Ramos (cell line): ENCODE measurements around the gene RGMB.

ENCODE experiments used
- in situ Hi-C: fragments of 300-500 bp; cut with MboI; formaldehyde crosslinking; loops from one replicate; pipeline ENCODE4 v1.14.3; 2022; ENCODE audit warnings: low sequenced_read_pairs; ENCODE audit not compliant: unreplicated experiment

Gene RGMB

GRCh38 chr5:98767581-98767980 is 5.9 kb upstream of the RGMB start:
- in situ Hi-C loops: no loop called here

- in situ Hi-C loops: no loop called here
These were observed 5.1 kb upstream of the RGMB start for GRCh38 chr5:98768160-98768959.

- in situ Hi-C loops: no loop called here
These were observed 4.6 kb upstream of the RGMB start for GRCh38 chr5:98768960-98769209.

GRCh38 chr5:98769210-98769958 is 4.1 kb upstream of the RGMB start:
- in situ Hi-C loops: no loop called here

GRCh38 chr5:98769959-98770208 is 3.6 kb upstream of the RGMB start:
- in situ Hi-C loops: no loop called here

- in situ Hi-C loops: no loop called here
These were observed 3.1 kb upstream of the RGMB start for GRCh38 chr5:98770209-98770910.

- in situ Hi-C loops: no loop called here
These were observed 2.5 kb upstream of the RGMB start for GRCh38 chr5:98770911-98771322.

- in situ Hi-C loops: no loop called here
These were observed 1.9 kb upstream of the RGMB start for GRCh38 chr5:98771382-98772109.

- in situ Hi-C loops: no loop called here
These were observed 849 bp upstream of the RGMB start for GRCh38 chr5:98772415-98773213.

- in situ Hi-C loops: no loop called here
These were observed 324 bp upstream of the RGMB start for GRCh38 chr5:98773214-98773463.

GRCh38 chr5:98774192-98775033 is 950 bp downstream of the RGMB start:
- in situ Hi-C loops: no loop called here

- in situ Hi-C loops: no loop called here
These were observed 2.0 kb downstream of the RGMB start for GRCh38 chr5:98775246-98776065.

GRCh38 chr5:98776066-98776705 is 2.7 kb downstream of the RGMB start:
- in situ Hi-C loops: no loop called here

- in situ Hi-C loops: no loop called here
These were observed 3.8 kb downstream of the RGMB start for GRCh38 chr5:98777295-98777694.

- in situ Hi-C loops: no loop called here
These were observed 5.9 kb downstream of the RGMB start for GRCh38 chr5:98779264-98779877.

GRCh38 chr5:98780390-98780789 is 6.9 kb downstream of the RGMB start:
- in situ Hi-C loops: no loop called here

GRCh38 chr5:98781520-98781919 is 8.1 kb downstream of the RGMB start:
- in situ Hi-C loops: no loop called here

GRCh38 chr5:98781964-98782363 is 8.5 kb downstream of the RGMB start:
- in situ Hi-C loops: no loop called here
